GM12865 (cell line): ENCODE results near the gene SYNE1.
A peak's percentile ranks its signal among the peaks of the same experiment; 100 is the strongest.
"Not testable (repeated sequence)": the region's sequence is repeated elsewhere in the genome, so short reads cannot be mapped to it uniquely, and the experiment has no call there.

ENCODE experiments used
- DNase-seq: peaks from one replicate; pipeline ENCODE4 v3.0.0; 2010; ENCODE audit warnings: low read depth
- H3K4me3 ChIP-seq: 2 replicates; pipeline ENCODE4 v1.5.1; 2011; ENCODE audit warnings: mild to moderate bottlenecking, low read depth, low read length, control low read depth
- CTCF ChIP-seq: IDR thresholded peaks from 2 replicates; pipeline ENCODE4 v1.5.1; 2011; ENCODE audit warnings: low read length, control low read depth, low read depth, inconsistent platforms; ENCODE audit not compliant: insufficient read depth; ENCODE audit errors: missing control alignments

The SYNE1 gene

DNA sequence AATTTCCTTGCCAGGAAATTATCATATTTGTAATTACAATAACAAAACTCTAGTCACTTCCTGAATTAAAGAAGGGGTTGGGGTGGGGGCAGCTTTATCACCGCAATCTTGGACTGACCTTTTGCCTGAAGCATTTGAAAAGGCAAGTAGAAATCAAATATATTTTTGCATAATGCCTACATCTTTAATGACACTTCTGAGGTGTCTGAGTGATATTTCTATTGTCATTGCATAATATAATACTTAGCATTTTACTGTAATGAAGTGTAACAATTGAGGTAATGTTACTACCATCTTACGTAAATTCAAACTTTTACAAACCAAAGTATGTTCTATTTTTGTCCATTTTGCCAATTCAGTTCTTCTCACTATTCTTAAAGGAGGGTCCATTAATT, 65.2 kb downstream of the SYNE1 start:
- no peak for TF ChIP-seq CTCF
- no peak overlapping the region for H3K4me3 ChIP-seq
- no peak for DNase-seq

DNA sequence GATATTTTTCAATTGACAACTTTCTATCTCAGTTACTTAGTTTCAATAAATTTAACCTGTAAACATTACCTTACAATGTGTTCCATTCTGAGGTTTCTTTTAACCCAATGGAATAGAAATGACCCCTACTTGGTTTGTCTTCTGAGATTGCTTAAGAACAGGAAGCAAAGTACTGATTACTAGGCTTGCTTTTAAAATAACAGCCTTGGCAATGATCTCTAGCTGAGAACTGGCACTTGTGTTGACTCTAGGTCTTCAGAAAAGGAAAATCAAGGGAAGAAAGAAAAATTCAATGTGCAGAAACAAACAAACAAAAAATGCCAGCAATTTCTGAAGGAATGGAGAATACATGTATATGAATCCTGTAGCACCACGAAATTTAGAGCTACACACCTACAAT, 66.1 kb downstream of the SYNE1 start:
- no peak overlapping the region for H3K4me3 ChIP-seq
- no peak for DNase-seq
- no peak for TF ChIP-seq CTCF

GRCh38 chr6:152566103-152566875, 70.9 kb downstream of the SYNE1 start:
- DNase-seq, result peak; percentile 89
- H3K4me3 ChIP-seq, result no peak overlapping the region
- TF ChIP-seq CTCF, result no peak

DNA sequence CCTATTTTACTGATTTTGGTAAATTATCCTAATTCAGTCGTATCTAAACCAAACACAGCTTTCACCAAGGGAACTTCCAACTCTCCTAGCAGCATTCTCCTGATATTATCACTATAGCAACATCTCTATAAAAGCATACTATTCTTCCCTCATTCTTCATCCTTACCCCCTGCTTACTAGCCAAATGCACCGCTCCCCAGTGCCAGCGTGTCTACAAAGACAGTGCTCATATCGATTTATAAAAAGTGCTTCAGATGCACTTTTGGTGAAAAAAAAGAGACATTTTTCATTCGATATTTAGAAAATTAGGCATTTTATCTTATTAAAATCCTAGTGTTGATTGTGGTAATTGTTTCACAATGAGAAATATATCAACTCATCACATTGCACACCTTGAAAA, 74.0 kb downstream of the SYNE1 start:
- H3K4me3 ChIP-seq, result no peak overlapping the region
- DNase-seq, result no peak
- no peak for TF ChIP-seq CTCF

DNA sequence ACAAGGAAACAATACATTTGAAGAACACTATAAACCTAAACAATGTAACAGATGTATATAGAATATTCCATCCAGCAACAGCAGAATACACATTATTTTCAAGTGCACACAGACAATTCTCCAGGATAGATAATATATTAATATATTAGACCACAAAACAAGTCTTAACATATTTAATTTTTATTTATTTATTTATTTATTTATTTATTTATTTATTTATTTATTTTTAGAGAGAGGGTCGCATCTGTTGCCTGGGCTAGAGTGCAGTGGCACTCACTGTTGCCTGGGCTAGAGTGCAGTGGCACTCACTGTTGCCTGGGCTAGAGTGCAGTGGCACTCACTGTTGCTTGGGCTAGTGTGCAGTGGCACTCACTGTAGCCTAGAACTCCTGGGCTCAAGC, 78.4 kb downstream of the SYNE1 start:
- not testable (repeated sequence) for DNase-seq, H3K4me3 ChIP-seq

DNA sequence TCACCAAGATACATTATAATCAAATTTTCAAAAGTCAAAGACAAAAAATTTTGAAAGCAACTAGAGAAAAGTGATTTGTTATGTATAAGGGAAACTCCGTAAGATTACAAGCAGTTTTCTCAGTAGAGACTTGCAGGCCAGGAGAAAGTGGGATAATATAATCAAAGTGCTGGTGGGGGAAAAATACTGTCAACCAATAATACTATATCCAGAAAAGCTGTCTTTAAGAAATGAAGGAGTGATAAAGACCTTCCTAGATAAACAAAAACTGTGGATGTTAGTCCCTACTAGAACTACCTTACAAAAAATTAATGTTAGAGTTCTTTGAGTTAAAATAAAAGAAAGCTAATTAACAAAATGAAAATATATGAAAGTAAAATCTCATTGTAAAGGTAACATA, 79.7 kb downstream of the SYNE1 start:
- no peak overlapping the region for H3K4me3 ChIP-seq
- DNase-seq, result no peak
- no peak for TF ChIP-seq CTCF

DNA sequence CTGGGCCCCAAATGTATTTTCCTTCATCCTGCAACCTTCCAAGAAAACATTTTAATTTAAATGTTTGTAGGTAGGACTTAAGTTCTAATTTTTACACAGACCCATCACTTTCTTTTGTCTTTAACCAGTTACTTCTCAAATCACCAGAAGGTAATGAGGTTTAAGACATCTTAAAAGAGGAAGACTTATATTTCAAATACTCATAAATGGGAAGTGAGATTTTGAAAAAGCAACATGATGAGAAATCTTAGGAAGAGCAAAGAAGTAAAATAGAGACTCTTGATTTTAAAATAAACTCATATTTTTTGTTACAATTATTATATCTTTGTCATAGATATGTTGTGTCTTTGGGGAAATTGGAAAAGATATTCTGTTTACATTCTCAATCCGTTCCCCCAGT, 82.3 kb downstream of the SYNE1 start:
- no peak for DNase-seq
- no peak overlapping the region for H3K4me3 ChIP-seq
- no peak for TF ChIP-seq CTCF
